ENCODE results near the gene FSD1.
A peak's percentile ranks its signal among the peaks of the same experiment; 100 is the strongest.

The FSD1 gene

DNA sequence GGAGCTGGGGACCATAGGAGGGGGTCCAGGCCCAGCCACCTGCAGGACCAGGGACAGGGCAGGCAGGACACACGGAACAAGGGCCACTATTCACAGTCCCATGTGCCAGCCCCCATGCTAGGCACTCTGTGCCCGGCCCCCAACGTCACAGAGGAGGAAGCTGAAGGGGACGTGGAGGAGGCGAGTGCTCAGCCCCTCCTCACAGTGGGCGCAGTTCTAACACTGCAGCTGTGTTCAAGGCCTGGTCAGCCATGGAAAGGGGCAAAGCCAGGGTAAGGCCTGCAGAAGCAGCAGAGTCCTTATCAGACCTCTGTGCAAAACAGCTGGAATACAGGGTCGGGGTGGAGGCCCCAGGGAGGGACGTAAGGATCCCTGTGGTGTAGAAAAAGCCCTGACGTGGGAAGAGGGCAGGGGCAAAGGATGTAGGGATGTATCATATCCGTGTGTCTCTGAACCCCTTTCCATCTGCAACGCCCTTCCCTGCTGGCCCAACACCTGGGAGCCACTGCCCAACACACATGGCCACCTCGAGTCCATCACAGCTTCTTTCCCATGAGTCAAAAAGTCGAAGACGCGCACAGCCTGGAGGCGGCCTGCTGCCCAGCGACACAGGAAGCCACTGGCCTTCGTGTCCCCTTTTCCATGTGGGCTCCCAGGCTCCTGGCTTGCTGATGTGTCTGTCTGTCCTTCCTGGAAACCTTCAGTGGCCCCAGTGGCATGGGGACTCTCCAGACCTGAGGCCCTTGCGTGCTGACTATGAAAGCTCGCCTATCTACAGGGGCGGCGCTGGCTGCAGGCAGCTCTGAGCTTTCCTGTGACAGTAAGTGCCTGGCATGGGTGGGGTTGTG lies 68.0 kb downstream of the FSD1 start:
- Histone ChIP-seq H3K23ac (ENCODE audit: low read length) (no peak overlapping the region), H3K4me2 (ENCODE audit: low read length) (no peak overlapping the region), H3K4me3 (ENCODE audit: low read depth, low read length) (no peak overlapping the region), H3K4me1 (ENCODE audit: control insufficient read depth in 1 of 2, insufficient read depth in 2 of 2, low read length in 2 of 2) (peaks cover 50 to 54% of the 10 kb centered on the region in 2 experiments), H3K14ac (ENCODE audit: low read length) (no peak overlapping the region), H3K4ac (ENCODE audit: low read depth, low read length) (peak overlapping the region; percentile 56), H2AFZ (ENCODE audit: insufficient read depth, low read length, poor library complexity) (no peak overlapping the region), H3K79me1 (ENCODE audit: low read length) (peaks cover 34% of the 10 kb centered on the region), H4K91ac (ENCODE audit: low read depth, low read length) (no peak overlapping the region), H4K8ac (ENCODE audit: low read depth, low read length) (no peak overlapping the region), H2BK120ac (ENCODE audit: insufficient read depth, low read length, poor library complexity) (no peak overlapping the region), H2BK12ac (ENCODE audit: low read length) (peak overlapping the region; percentile 4), H3K36me3 (ENCODE audit: control insufficient read depth in 1 of 2, insufficient read depth in 2 of 2, low read length in 2 of 2) (peaks cover 27% of the 10 kb centered on the region in 2 experiments), H4K12ac (ENCODE audit: low read depth, low read length) (no peak overlapping the region), H3K18ac (ENCODE audit: low read length) (peak overlapping the region; percentile 40), H2BK5ac (ENCODE audit: low read depth, low read length, poor library complexity) (no peak overlapping the region), H2AK5ac (ENCODE audit: low read length) (no peak overlapping the region), H3K79me2 (ENCODE audit: control insufficient read depth, insufficient read depth, low read length, poor library complexity) (peaks cover 26% of the 10 kb centered on the region), H3K27me3 (ENCODE audit: insufficient read depth, low read length) (no peaks in the 10 kb centered on the region), H3K9ac (ENCODE audit: low read length) (no peak overlapping the region), H3K9me3 (ENCODE audit: insufficient read depth, low read depth, low read length) (peaks cover under 1% of the 10 kb centered on the region), H3K27ac (ENCODE audit: low read depth, low read length) (no peak overlapping the region)
- peak; percentile 44 to 55 for DNase-seq
- no CpG with 5 or more reads among the region's 22 CpGs for WGBS (ENCODE audit: extremely low coverage, insufficient coverage, insufficient read length)

DNA sequence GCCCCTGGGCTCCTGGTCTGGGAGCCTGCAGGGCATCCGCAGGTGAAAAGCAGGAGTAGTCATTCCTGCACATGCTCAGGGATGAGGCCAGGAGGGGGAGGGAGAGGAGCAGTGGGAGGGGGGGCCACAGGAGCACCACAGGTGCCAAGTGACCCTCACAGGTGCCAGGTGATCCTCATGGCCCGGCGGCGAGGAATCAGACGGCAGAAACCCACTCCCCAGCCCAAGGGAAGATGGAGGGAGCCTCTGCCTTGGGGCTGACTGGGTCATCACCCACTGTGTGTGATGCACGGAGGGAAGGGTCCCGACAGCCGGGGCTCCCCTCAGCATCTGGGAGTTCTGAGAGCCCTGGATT lies 68.6 kb downstream of the FSD1 start:
- H3K14ac ChIP-seq (ENCODE audit: low read length) = peak overlapping the region; percentile 5
- H3K79me1 ChIP-seq (ENCODE audit: low read length) = peaks cover 34% of the 10 kb centered on the region
- no peak overlapping the region for H3K27ac ChIP-seq (ENCODE audit: low read depth, low read length)
- peaks cover 21 to 23% of the 10 kb centered on the region in 2 experiments for H3K36me3 ChIP-seq (ENCODE audit: control insufficient read depth in 1 of 2, insufficient read depth in 2 of 2, low read length in 2 of 2)
- H2BK5ac ChIP-seq (ENCODE audit: low read depth, low read length, poor library complexity) = no peak overlapping the region
- H3K9me3 ChIP-seq (ENCODE audit: insufficient read depth, low read depth, low read length) = no peaks in the 10 kb centered on the region
- H3K4me3 ChIP-seq (ENCODE audit: low read depth, low read length) = no peak overlapping the region
- H3K23ac ChIP-seq (ENCODE audit: low read length) = no peak overlapping the region
- H3K79me2 ChIP-seq (ENCODE audit: control insufficient read depth, insufficient read depth, low read length, poor library complexity) = peaks cover 26% of the 10 kb centered on the region
- no peak overlapping the region for H2BK120ac ChIP-seq (ENCODE audit: insufficient read depth, low read length, poor library complexity)
- no peak for DNase-seq
- H3K4me2 ChIP-seq (ENCODE audit: low read length) = no peak overlapping the region
- H2AK5ac ChIP-seq (ENCODE audit: low read length) = no peak overlapping the region
- no CpG with 5 or more reads among the region's 8 CpGs for WGBS (ENCODE audit: extremely low coverage, insufficient coverage, insufficient read length)
- H3K27me3 ChIP-seq (ENCODE audit: insufficient read depth, low read length) = no peaks in the 10 kb centered on the region
- no peak overlapping the region for H4K91ac ChIP-seq (ENCODE audit: low read depth, low read length)
- no peak overlapping the region for H3K9ac ChIP-seq (ENCODE audit: low read length)
- peaks cover 50 to 56% of the 10 kb centered on the region in 2 experiments for H3K4me1 ChIP-seq (ENCODE audit: control insufficient read depth in 1 of 2, insufficient read depth in 2 of 2, low read length in 2 of 2)
- H3K18ac ChIP-seq (ENCODE audit: low read length) = peak overlapping the region; percentile 40
- no peak overlapping the region for H4K8ac ChIP-seq (ENCODE audit: low read depth, low read length)
- H4K12ac ChIP-seq (ENCODE audit: low read depth, low read length) = no peak overlapping the region
- H3K4ac ChIP-seq (ENCODE audit: low read depth, low read length) = peak overlapping the region; percentile 65
- no peak overlapping the region for H2AFZ ChIP-seq (ENCODE audit: insufficient read depth, low read length, poor library complexity)
- peak overlapping the region; percentile 4 for H2BK12ac ChIP-seq (ENCODE audit: low read length)

Data from trophoblast cell (in vitro differentiated cells and primary cell).